Kidney (tissue), 14 donors: ENCODE results near the gene LRRFIP1. TPM values are rescaled to one million over a fixed set of nuclear protein-coding genes. Genes with fewer than 3 reads are reported as not detected.

Experiments
- DNase-seq, 5 donors: peaks; one replicate each; pipeline ENCODE4 v3.0.0-alpha.2; 2013 to 2020
- FAIRE-seq: peaks from 2 replicates; lab custom pipeline; 2012; peaks lifted over from hg19 to GRCh38; lab: Jason Lieb, UNC
- H3K27ac ChIP-seq, 2 donors: one replicate each; pipeline ENCODE4 v1.7.0; 2013; ENCODE audit warnings: low read depth in 2 of 2, low read length in 2 of 2, inconsistent platforms in 1 of 2
- H3K27me3 ChIP-seq: one replicate; pipeline ENCODE4 v1.7.1; 2013; ENCODE audit warnings: low read length, inconsistent platforms; ENCODE audit not compliant: control insufficient read depth, insufficient read depth
- H3K36me3 ChIP-seq, 3 donors: one replicate each; pipeline versions ENCODE4 v1.7.0 to v1.7.1; 2013; ENCODE audit warnings: low read length in 3 of 3, control low read depth in 1 of 3, inconsistent platforms in 1 of 3; ENCODE audit not compliant: insufficient read depth in 3 of 3, control insufficient read depth in 2 of 3
- H3K4me1 ChIP-seq, 3 donors: one replicate each; pipeline versions ENCODE4 v1.7.0 to v1.7.1; 2013; ENCODE audit warnings: low read length in 3 of 3, inconsistent platforms in 1 of 3, low read depth in 1 of 3; ENCODE audit not compliant: control insufficient read depth in 2 of 3, insufficient read depth in 2 of 3
- H3K4me3 ChIP-seq, 3 donors: one replicate each; pipeline versions ENCODE4 v1.7.0 to v1.8.1; 2013; ENCODE audit warnings: low read length in 3 of 3, control low read depth in 1 of 3, inconsistent platforms in 1 of 3
- H3K9ac ChIP-seq, 3 donors: one replicate each; pipeline versions ENCODE4 v1.7.0 to v1.7.1; 2013; ENCODE audit warnings: low read length in 3 of 3, control low read depth in 1 of 3, inconsistent platforms in 1 of 3
- H3K9me3 ChIP-seq, 3 donors: one replicate each; pipeline versions ENCODE4 v1.7.0 to v1.7.1; 2013; ENCODE audit warnings: low read length in 3 of 3, control low read depth in 1 of 3, inconsistent platforms in 1 of 3; ENCODE audit not compliant: control insufficient read depth in 2 of 3, insufficient read depth in 1 of 3
- intact Hi-C: fragments of 100-400 bp; cut with DNase I; formaldehyde crosslinking; loops from one replicate; pipeline ENCODE4 v1.11.1; 2022
- polyA plus RNA-seq: library from polyadenylated mRNA; stranded (reverse); fragments of 350-450 nt; fragmentation: Illumina TruSeq; extraction: RNeasy Lipid Tissue Mini Kit (QIAGEN cat#74804); gene quantifications from one replicate; pipeline ENCODE4 v1.2.3, GENCODE V29; 2014; ENCODE audit warnings: low read depth, low replicate concordance; ENCODE audit not compliant: insufficient read depth
- total RNA-seq: library from RNA; stranded (reverse); fragmentation: NEBNext Ultra II Directional; extraction: Animal tissue kit (Norgen Biotek cat#: 25700); gene quantifications from one replicate; pipeline ENCODE4 v1.2.1, GENCODE V29; 2021
- TF ChIP-seq, protein P1 (sequence below): IDR thresholded peaks from 3 replicates; pipeline ENCODE4 v1.5.1; 2012; ENCODE audit warnings: mild to moderate bottlenecking, moderate library complexity, borderline replicate concordance; ENCODE audit not compliant: insufficient read depth; ENCODE audit errors: extremely low read depth
- donor health status: control.
- donor health status: control.
- donor health status: control.
- donor health status: control.
- donor health status: control.
- donor health status: DM: yes; HTN: yes; CAD: no.
- donor health status: Normal renal cell carcinoma (clear cell type).

LRRFIP1 gene
- total and polyA plus RNA-seq, 2 donors from 2014 or later, result 39.1 to 204 TPM

- H3K4me1 ChIP-seq, result peaks cover 8 to 29% (median 27%) of the 10 kb centered on the region in 3 donors
- H3K36me3 ChIP-seq, result no peaks in the 10 kb centered on the region
- no peak overlapping the region for H3K4me3 ChIP-seq
- TF ChIP-seq, protein P1, sequence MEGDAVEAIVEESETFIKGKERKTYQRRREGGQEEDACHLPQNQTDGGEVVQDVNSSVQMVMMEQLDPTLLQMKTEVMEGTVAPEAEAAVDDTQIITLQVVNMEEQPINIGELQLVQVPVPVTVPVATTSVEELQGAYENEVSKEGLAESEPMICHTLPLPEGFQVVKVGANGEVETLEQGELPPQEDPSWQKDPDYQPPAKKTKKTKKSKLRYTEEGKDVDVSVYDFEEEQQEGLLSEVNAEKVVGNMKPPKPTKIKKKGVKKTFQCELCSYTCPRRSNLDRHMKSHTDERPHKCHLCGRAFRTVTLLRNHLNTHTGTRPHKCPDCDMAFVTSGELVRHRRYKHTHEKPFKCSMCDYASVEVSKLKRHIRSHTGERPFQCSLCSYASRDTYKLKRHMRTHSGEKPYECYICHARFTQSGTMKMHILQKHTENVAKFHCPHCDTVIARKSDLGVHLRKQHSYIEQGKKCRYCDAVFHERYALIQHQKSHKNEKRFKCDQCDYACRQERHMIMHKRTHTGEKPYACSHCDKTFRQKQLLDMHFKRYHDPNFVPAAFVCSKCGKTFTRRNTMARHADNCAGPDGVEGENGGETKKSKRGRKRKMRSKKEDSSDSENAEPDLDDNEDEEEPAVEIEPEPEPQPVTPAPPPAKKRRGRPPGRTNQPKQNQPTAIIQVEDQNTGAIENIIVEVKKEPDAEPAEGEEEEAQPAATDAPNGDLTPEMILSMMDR, result no peak
- FAIRE-seq (no peak), DNase-seq (peak in 1 of 5 donors; percentile 33)
- peak overlapping the region in 1 of 3 donors; percentile 3 for H3K9ac ChIP-seq
- intact Hi-C loops, result no loop called here
- peak overlapping the region in 1 of 2 donors; percentile 9 for H3K27ac ChIP-seq
- no peaks in the 10 kb centered on the region for H3K27me3 ChIP-seq
- H3K9me3 ChIP-seq, result no peaks in the 10 kb centered on the region
These were observed 33.9 kb downstream of the LRRFIP1 start for GRCh38 chr2:237661270-237661669.

DNA sequence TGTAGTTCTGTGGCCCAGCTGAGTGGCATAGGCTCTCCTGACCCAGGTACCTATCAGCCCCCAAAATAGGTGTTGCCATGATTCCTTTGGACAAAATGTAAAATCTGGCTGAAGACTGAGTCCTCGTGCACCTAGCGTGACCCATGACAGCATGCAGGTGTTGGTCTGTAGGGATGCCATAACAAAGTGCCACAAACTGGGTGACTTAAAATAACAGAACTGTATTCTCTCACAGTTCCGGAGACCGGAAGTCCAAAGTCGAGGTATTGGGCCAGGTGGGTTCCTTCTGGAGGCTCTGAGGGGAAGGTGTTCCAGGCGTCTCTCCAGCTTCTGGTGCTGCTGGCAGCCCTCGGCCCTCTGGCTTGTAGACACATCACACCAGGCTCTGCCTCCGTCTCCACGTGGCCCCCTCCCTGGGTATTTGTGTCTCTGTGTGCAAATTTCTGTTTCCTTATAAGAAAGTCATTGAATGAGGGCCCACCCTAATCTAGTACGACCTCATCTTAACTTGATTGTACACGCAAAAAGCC lies 34.5 kb downstream of the LRRFIP1 start:
- intact Hi-C loops, result no loop called here
- H3K36me3 ChIP-seq, result no peaks in the 10 kb centered on the region
- H3K4me1 ChIP-seq, result peaks cover 8 to 32% (median 27%) of the 10 kb centered on the region in 3 donors
- H3K27ac ChIP-seq, result peak overlapping the region in 1 of 2 donors; percentile 71
- FAIRE-seq (no peak), DNase-seq (peak in 1 of 5 donors; percentile 43)
- TF ChIP-seq, protein P1, result no peak
- H3K9ac ChIP-seq, result peak overlapping the region in 1 of 3 donors; percentile 3
- H3K9me3 ChIP-seq, result no peaks in the 10 kb centered on the region
- H3K27me3 ChIP-seq, result no peaks in the 10 kb centered on the region
- H3K4me3 ChIP-seq, result no peak overlapping the region

GRCh38 chr2:237662671-237663093 lies 35.3 kb downstream of the LRRFIP1 start:
- TF ChIP-seq, protein P1, result no peak
- H3K4me3 ChIP-seq, result peak overlapping the region in 1 of 3 donors; percentile 10
- intact Hi-C loops, result no loop called here
- DNase-seq (peak; percentile 94 to 96 (median 96)), FAIRE-seq (peak; percentile 95)
- no peaks in the 10 kb centered on the region for H3K27me3 ChIP-seq
- H3K36me3 ChIP-seq, result no peaks in the 10 kb centered on the region
- peak overlapping the region in 2 of 3 donors; percentile 15 to 56 for H3K9ac ChIP-seq
- no peaks in the 10 kb centered on the region for H3K9me3 ChIP-seq
- H3K27ac ChIP-seq, result peak overlapping the region; percentile 23 to 76
- H3K4me1 ChIP-seq, result peaks cover 8 to 32% (median 27%) of the 10 kb centered on the region in 3 donors
